H1 (cell line): ENCODE results near the gene SLC8B1. TPM values are rescaled to one million over a fixed set of nuclear protein-coding genes. Genes with fewer than 3 reads are reported as not detected.

Source experiments
- EP300 ChIP-seq, 2 experiments: IDR thresholded peaks; 1 replicate in 1 of 2; 2 replicates in 1 of 2; pipeline ENCODE4 v1.6.1; 2011 to 2012; ENCODE audit warnings: low read depth in 2 of 2, low read length in 2 of 2, mild to moderate bottlenecking in 2 of 2, borderline replicate concordance in 1 of 2, inconsistent platforms in 1 of 2, moderate library complexity in 1 of 2
- SIN3A ChIP-seq, 2 experiments: IDR thresholded peaks in 1 of 2; conservative IDR thresholded peaks in 1 of 2; 2 replicates each; pipeline ENCODE4 v1.6.1; 2011 to 2012; ENCODE audit warnings: low read length in 2 of 2, improper control_type of control experiment in 1 of 2, low read depth in 1 of 2, mild to moderate bottlenecking in 1 of 2
- polyA plus RNA-seq, 7 experiments: library from polyadenylated mRNA; depleted of rRNA in 3 of 7; stranded (reverse) in 5 of 7; unstranded in 2 of 7; fragments of >200 nt in 5 of 7; fragments of 200-250 nt in 2 of 7; gene quantifications; 1 replicate in 5 of 7; 2 replicates in 1 of 7; 4 replicates in 1 of 7; pipeline versions ENCODE4 v1.2.1 to v1.2.3, GENCODE V29; 2011 to 2013; ENCODE audit warnings: missing spikeins in 2 of 7, mixed read lengths in 2 of 7
- total RNA-seq: library from RNA; stranded (reverse); fragmentation: NEBNext Ultra II Directional; extraction: Animal tissue kit (Norgen Biotek cat#: 25700); gene quantifications from 2 replicates; pipeline ENCODE4 v1.2.1, GENCODE V29; 2021

SLC8B1 gene
- total and polyA plus RNA-seq, 2 of the 8 experiments (the other 6 are each of a cell fraction or from before 2014, with no cell fraction given): 11.2 to 19.1 TPM

- TF ChIP-seq SIN3A (conservative IDR thresholded peaks at IDR 0.05 in 1 of 2, IDR thresholded peaks at IDR 0.05 in 1 of 2; ENCODE audit: low read depth in 1 of 2, low read length in 2 of 2) (no peak), EP300 (IDR thresholded peaks at IDR 0.05; ENCODE audit: borderline replicate concordance in 1 of 2, low read depth in 2 of 2, low read length in 2 of 2) (no peak)
- TF ChIP-seq, all 59 proteins: peak for 0
These were observed 16.8 kb downstream of the SLC8B1 start (continued) for GRCh38 chr12:113318046-113318656.
